ENCODE measurements around the gene PLCB1. TPM values are rescaled to one million over a fixed set of nuclear protein-coding genes. Genes with fewer than 3 reads are reported as not detected.

The PLCB1 gene
- total and polyA plus RNA-seq, 2 experiments from 2014 or later, result 6.7 to 20.5 TPM

- DNase-seq (ENCODE audit: low spot score), result no peak
- 88% methylated on average over 3 of the region's 3 CpGs for WGBS (ENCODE audit: low lambda C conversion rate, missing lambda C conversion rate)
- Histone ChIP-seq H3K27ac (no peak overlapping the region), H3K79me2 (no peaks in the 10 kb centered on the region), H3K9me2 (replicated peaks; ENCODE audit: insufficient read depth) (no peaks in the 10 kb centered on the region), H3K9me3 (ENCODE audit: low read depth) (no peaks in the 10 kb centered on the region), H3K4me2 (no peak overlapping the region), H2AFZ (no peak overlapping the region), H3K4me3 (no peak overlapping the region), H3K27me3 (no peaks in the 10 kb centered on the region), H3K4me1 (ENCODE audit: insufficient read depth) (peaks cover 11% of the 10 kb centered on the region), H3K36me3 (replicated peaks; ENCODE audit: insufficient read depth, low read depth) (no peaks in the 10 kb centered on the region), H4K20me1 (ENCODE audit: insufficient read depth, poor library complexity, severe bottlenecking) (no peaks in the 10 kb centered on the region)
- TF ChIP-seq, protein P1, sequence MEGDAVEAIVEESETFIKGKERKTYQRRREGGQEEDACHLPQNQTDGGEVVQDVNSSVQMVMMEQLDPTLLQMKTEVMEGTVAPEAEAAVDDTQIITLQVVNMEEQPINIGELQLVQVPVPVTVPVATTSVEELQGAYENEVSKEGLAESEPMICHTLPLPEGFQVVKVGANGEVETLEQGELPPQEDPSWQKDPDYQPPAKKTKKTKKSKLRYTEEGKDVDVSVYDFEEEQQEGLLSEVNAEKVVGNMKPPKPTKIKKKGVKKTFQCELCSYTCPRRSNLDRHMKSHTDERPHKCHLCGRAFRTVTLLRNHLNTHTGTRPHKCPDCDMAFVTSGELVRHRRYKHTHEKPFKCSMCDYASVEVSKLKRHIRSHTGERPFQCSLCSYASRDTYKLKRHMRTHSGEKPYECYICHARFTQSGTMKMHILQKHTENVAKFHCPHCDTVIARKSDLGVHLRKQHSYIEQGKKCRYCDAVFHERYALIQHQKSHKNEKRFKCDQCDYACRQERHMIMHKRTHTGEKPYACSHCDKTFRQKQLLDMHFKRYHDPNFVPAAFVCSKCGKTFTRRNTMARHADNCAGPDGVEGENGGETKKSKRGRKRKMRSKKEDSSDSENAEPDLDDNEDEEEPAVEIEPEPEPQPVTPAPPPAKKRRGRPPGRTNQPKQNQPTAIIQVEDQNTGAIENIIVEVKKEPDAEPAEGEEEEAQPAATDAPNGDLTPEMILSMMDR (IDR thresholded peaks at IDR 0.05; ENCODE audit: poor library complexity), result no peak
- TF ChIP-seq EZH2phosphoT487 (IDR thresholded peaks at IDR 0.05; ENCODE audit: low read depth, severe bottlenecking, unreplicated experiment), result no peak
- no peak for TF ChIP-seq EZH2 (IDR thresholded peaks at IDR 0.05; ENCODE audit: borderline replicate concordance)
Measured at GRCh38 chr20:8227293-8227692, 95.2 kb downstream of the PLCB1 start.

GRCh38 chr20:8228315-8228714, 96.2 kb downstream of the PLCB1 start:
- no peaks in the 10 kb centered on the region for H3K9me3 ChIP-seq (ENCODE audit: low read depth)
- 83% methylated on average over 3 of the region's 3 CpGs for WGBS (ENCODE audit: low lambda C conversion rate, missing lambda C conversion rate)
- TF ChIP-seq, protein P1 (IDR thresholded peaks at IDR 0.05; ENCODE audit: poor library complexity), result no peak
- TF ChIP-seq EZH2phosphoT487 (IDR thresholded peaks at IDR 0.05; ENCODE audit: low read depth, severe bottlenecking, unreplicated experiment) (no peak), EZH2 (IDR thresholded peaks at IDR 0.05; ENCODE audit: borderline replicate concordance) (no peak)
- no peak overlapping the region for H3K4me2 ChIP-seq
- no peak overlapping the region for H3K4me3 ChIP-seq
- no peaks in the 10 kb centered on the region for H3K27me3 ChIP-seq
- H3K27ac ChIP-seq, result no peak overlapping the region
- DNase-seq (ENCODE audit: low spot score), result no peak
- no peaks in the 10 kb centered on the region for H4K20me1 ChIP-seq (ENCODE audit: insufficient read depth, poor library complexity, severe bottlenecking)
- H2AFZ ChIP-seq, result no peak overlapping the region
- peaks cover 6% of the 10 kb centered on the region for H3K4me1 ChIP-seq (ENCODE audit: insufficient read depth)
- H3K9me2 ChIP-seq (replicated peaks; ENCODE audit: insufficient read depth), result no peaks in the 10 kb centered on the region
- no peaks in the 10 kb centered on the region for H3K36me3 ChIP-seq (replicated peaks; ENCODE audit: insufficient read depth, low read depth)
- no peaks in the 10 kb centered on the region for H3K79me2 ChIP-seq

GRCh38 chr20:8229090-8229489, 97.0 kb downstream of the PLCB1 start:
- H3K4me3 ChIP-seq, result no peak overlapping the region
- no peaks in the 10 kb centered on the region for H3K79me2 ChIP-seq

More at GRCh38 chr20:8229090-8229489, 97.0 kb downstream of the PLCB1 start:
- H3K36me3 ChIP-seq (replicated peaks; ENCODE audit: insufficient read depth, low read depth), result no peaks in the 10 kb centered on the region
- H2AFZ ChIP-seq, result no peak overlapping the region
- no peak overlapping the region for H3K4me2 ChIP-seq
- TF ChIP-seq EZH2phosphoT487 (IDR thresholded peaks at IDR 0.05; ENCODE audit: low read depth, severe bottlenecking, unreplicated experiment) (no peak), EZH2 (IDR thresholded peaks at IDR 0.05; ENCODE audit: borderline replicate concordance) (no peak)
- TF ChIP-seq, protein P1 (IDR thresholded peaks at IDR 0.05; ENCODE audit: poor library complexity), result no peak
- WGBS (ENCODE audit: low lambda C conversion rate, missing lambda C conversion rate), result 84% methylated on average over 1 of the region's 1 CpG
- no peaks in the 10 kb centered on the region for H3K9me2 ChIP-seq (replicated peaks; ENCODE audit: insufficient read depth)
- no peak overlapping the region for H3K27ac ChIP-seq
- no peaks in the 10 kb centered on the region for H3K9me3 ChIP-seq (ENCODE audit: low read depth)
- H4K20me1 ChIP-seq (ENCODE audit: insufficient read depth, poor library complexity, severe bottlenecking), result no peaks in the 10 kb centered on the region
- H3K27me3 ChIP-seq, result no peaks in the 10 kb centered on the region
- peaks cover 4% of the 10 kb centered on the region for H3K4me1 ChIP-seq (ENCODE audit: insufficient read depth)
- DNase-seq (ENCODE audit: low spot score), result no peak

Data from hepatocyte (in vitro differentiated cells).